ENCODE results near the gene PCDHGA7. TPM values are rescaled to one million over a fixed set of nuclear protein-coding genes. Genes with fewer than 3 reads are reported as not detected.
A peak's percentile ranks its signal among the peaks of the same experiment; 100 is the strongest.

PCDHGA7 gene
- polyA plus RNA-seq, 4 donors = 0.30 to 0.32 TPM; not detected in 2

DNA sequence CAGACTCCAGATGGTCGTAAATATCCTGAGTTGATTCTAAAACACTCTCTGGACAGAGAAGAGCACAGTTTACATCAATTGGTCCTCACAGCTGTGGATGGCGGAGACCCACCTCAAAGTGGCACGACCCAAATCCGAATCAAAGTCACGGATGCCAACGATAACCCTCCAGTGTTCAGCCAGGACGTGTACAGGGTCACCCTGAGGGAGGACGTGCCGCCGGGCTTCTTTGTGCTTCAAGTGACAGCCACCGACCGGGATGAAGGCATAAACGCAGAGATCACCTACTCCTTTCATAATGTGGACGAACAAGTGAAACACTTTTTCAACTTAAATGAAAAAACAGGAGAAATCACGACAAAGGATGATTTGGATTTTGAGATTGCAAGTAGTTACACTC lies 21.9 kb upstream of the PCDHGA7 start:
- FAIRE-seq (no peak), DNase-seq (no peak)
- H3K36me3 ChIP-seq (ENCODE audit: control insufficient read depth in 3 of 3, insufficient read depth in 2 of 3, low read depth in 1 of 3, low read length in 3 of 3) = no peaks in the 10 kb centered on the region
- peaks cover 2 to 64% of the 10 kb centered on the region in 2 donors for H3K9me3 ChIP-seq (ENCODE audit: control insufficient read depth in 2 of 2, insufficient read depth in 1 of 2, low read depth in 1 of 2, low read length in 1 of 2)
- WGBS, 3 donors = 40 to 53% (median 48%) methylated on average over 15 of the region's 15 CpGs
- no peaks in the 10 kb centered on the region for H3K4me1 ChIP-seq (ENCODE audit: control insufficient read depth in 3 of 3, insufficient read depth in 2 of 3, low read depth in 1 of 3, low read length in 2 of 3)
- H3K27ac ChIP-seq (ENCODE audit: low read depth in 1 of 3, low read length in 2 of 3) = no peak overlapping the region
- H3K4me3 ChIP-seq (ENCODE audit: low read depth in 1 of 3, low read length in 3 of 3) = no peak overlapping the region
- peaks cover 0 to 38% (median 25%) of the 10 kb centered on the region in 3 donors for H3K27me3 ChIP-seq (ENCODE audit: control insufficient read depth in 3 of 3, insufficient read depth in 3 of 3, low read length in 3 of 3)

GRCh38 chr5:141362719-141363118 lies 19.8 kb upstream of the PCDHGA7 start:
- Histone ChIP-seq H3K27me3 (ENCODE audit: control insufficient read depth in 3 of 3, insufficient read depth in 3 of 3, low read length in 3 of 3) (peaks cover 0 to 46% (median 31%) of the 10 kb centered on the region in 3 donors), H3K36me3 (ENCODE audit: control insufficient read depth in 3 of 3, insufficient read depth in 2 of 3, low read depth in 1 of 3, low read length in 3 of 3) (no peaks in the 10 kb centered on the region), H3K9me3 (ENCODE audit: control insufficient read depth in 2 of 2, insufficient read depth in 1 of 2, low read depth in 1 of 2, low read length in 1 of 2) (peaks cover 4 to 56% of the 10 kb centered on the region in 2 donors), H3K4me3 (ENCODE audit: low read depth in 1 of 3, low read length in 3 of 3) (no peak overlapping the region), H3K27ac (ENCODE audit: low read depth in 1 of 3, low read length in 2 of 3) (no peak overlapping the region), H3K4me1 (ENCODE audit: control insufficient read depth in 3 of 3, insufficient read depth in 2 of 3, low read depth in 1 of 3, low read length in 2 of 3) (no peaks in the 10 kb centered on the region)
- DNase-seq (no peak), FAIRE-seq (no peak)

DNA sequence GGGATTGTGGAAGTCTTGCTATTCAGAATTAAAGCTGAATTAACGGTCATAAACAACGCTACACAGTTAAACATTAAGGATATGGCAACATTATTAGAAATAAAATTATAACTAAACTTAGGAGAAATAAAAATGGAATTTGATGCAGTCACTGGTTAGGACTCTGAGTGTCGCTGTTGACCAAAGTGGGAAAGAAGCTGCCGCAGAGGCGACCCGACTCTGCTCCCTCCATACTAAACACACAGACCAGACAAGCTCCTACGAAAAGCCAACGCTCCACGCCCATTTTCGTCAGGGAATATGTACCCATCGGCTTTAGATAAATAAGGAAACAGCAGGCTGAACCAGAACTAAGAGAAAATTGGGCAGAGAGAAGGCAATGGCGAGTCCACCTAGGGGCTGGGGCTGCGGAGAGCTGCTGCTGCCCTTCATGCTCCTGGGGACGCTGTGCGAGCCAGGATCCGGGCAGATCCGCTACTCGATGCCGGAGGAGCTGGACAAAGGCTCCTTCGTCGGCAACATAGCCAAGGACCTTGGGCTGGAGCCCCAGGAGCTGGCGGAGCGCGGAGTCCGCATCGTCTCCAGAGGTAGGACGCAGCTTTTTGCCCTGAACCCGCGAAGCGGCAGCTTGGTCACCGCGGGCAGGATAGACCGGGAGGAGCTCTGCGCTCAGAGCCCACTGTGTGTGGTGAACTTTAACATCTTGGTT lies 18.4 kb upstream of the PCDHGA7 start, which contains the start of gene PCDHGA5:
TSS of gene PCDHGA5 (plus strand) at position 211 of the 709 bp plus-strand sequence. CDS start at position 380, 169 bp downstream.
- 20 to 41% (median 34%) methylated on average over 34 of the region's 34 CpGs for WGBS, 3 donors
- peaks cover 0 to 46% (median 31%) of the 10 kb centered on the region in 3 donors for H3K27me3 ChIP-seq (ENCODE audit: control insufficient read depth in 3 of 3, insufficient read depth in 3 of 3, low read length in 3 of 3)
- no peak within 1 kb of the TSS for H3K27ac ChIP-seq (ENCODE audit: low read depth in 1 of 3, low read length in 2 of 3)
- H3K36me3 ChIP-seq (ENCODE audit: control insufficient read depth in 3 of 3, insufficient read depth in 2 of 3, low read depth in 1 of 3, low read length in 3 of 3) = no peaks in the 10 kb centered on the region
- FAIRE-seq (no peak), DNase-seq (no peak)
- no peaks in the 10 kb centered on the region for H3K4me1 ChIP-seq (ENCODE audit: control insufficient read depth in 3 of 3, insufficient read depth in 2 of 3, low read depth in 1 of 3, low read length in 2 of 3)
- H3K9me3 ChIP-seq (ENCODE audit: control insufficient read depth in 2 of 2, insufficient read depth in 1 of 2, low read depth in 1 of 2, low read length in 1 of 2) = peaks cover 4 to 53% of the 10 kb centered on the region in 2 donors
- H3K4me3 ChIP-seq (ENCODE audit: low read depth in 1 of 3, low read length in 3 of 3) = no peak within 1 kb of the TSS

DNA sequence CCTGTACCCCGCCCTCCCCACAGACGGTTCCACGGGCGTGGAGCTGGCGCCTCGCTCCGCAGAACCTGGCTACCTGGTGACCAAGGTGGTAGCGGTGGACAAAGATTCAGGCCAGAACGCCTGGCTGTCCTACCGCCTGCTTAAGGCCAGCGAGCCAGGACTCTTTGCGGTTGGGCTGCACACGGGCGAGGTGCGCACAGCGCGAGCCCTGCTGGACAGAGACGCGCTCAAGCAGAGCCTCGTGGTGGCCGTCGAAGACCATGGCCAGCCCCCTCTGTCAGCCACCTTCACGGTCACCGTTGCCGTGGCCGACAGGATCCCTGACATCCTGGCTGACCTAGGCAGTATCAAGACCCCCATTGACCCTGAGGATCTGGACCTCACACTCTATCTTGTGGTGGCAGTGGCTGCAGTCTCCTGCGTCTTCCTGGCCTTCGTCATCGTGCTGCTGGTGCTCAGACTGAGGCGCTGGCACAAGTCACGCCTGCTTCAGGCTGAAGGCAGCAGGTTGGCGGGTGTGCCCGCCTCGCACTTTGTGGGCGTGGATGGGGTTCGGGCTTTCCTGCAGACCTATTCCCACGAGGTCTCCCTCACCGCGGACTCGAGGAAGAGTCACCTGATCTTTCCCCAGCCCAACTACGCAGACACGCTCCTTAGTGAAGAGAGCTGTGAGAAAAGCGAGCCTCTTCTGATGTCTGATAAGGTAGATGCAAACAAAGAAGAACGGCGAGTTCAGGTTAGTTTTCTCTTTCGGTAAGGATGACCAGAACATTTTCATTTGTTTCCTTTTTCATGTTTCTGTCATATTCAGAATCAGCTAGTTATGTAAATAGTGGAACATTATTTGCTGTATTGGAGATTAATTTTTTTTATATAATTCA lies 16.3 kb upstream of the PCDHGA7 start:
- Histone ChIP-seq H3K27me3 (ENCODE audit: control insufficient read depth in 3 of 3, insufficient read depth in 3 of 3, low read length in 3 of 3) (peaks cover 0 to 41% (median 30%) of the 10 kb centered on the region in 3 donors), H3K4me3 (ENCODE audit: low read depth in 1 of 3, low read length in 3 of 3) (no peak overlapping the region), H3K4me1 (ENCODE audit: control insufficient read depth in 3 of 3, insufficient read depth in 2 of 3, low read depth in 1 of 3, low read length in 2 of 3) (no peaks in the 10 kb centered on the region), H3K27ac (ENCODE audit: low read depth in 1 of 3, low read length in 2 of 3) (no peak overlapping the region), H3K36me3 (ENCODE audit: control insufficient read depth in 3 of 3, insufficient read depth in 2 of 3, low read depth in 1 of 3, low read length in 3 of 3) (no peaks in the 10 kb centered on the region), H3K9me3 (ENCODE audit: control insufficient read depth in 2 of 2, insufficient read depth in 1 of 2, low read depth in 1 of 2, low read length in 1 of 2) (peaks cover 4 to 53% of the 10 kb centered on the region in 2 donors)
- DNase-seq = no peak
- WGBS, 3 donors = 38 to 56% (median 53%) methylated on average over 46 of the region's 46 CpGs
- no peak for FAIRE-seq

DNA sequence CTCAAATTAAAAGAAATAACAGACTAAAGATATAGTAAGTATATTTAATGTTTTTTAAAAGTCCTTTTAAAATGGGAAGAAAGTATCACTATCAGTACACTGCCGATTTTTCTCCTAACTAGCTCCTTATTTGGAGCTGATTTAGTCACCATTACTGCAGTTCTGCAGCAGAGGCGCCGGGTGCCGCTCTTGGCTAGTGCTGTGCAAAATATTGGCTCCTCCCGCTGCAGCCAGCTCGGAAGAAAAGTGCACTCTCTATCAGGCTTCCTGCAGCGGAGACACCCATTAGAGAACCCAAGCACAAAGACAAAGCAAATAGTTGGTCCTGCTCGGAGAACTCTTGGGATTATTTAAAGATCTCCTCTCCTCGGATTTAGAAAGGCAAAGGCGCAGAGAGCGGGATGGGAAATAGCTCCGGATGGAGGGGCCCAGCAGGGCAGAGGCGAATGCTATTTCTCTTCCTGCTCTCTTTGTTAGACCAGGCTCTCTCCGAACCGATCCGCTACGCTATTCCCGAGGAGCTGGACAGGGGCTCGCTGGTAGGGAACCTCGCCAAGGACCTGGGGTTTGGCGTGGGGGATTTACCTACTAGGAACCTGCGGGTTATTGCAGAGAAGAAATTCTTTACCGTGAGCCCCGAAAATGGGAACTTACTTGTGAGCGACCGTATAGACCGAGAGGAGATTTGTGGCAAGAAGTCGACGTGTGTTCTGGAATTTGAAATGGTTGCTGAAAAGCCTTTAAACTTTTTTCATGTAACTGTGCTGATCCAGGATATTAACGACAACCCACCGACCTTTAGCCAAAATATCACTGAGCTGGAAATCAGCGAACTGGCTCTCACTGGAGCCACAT lies 12.3 kb upstream of the PCDHGA7 start, which contains the start of gene PCDHGB3:
TSS of gene PCDHGB3 (plus strand) at position 249 of the 855 bp plus-strand sequence. CDS start at position 402, 153 bp downstream.
- FAIRE-seq (no peak), DNase-seq (peak in 1 of 2 donors; percentile 18)
- H3K4me1 ChIP-seq (ENCODE audit: control insufficient read depth in 3 of 3, insufficient read depth in 2 of 3, low read depth in 1 of 3, low read length in 2 of 3) = no peaks in the 10 kb centered on the region
- WGBS, 3 donors = 19 to 28% (median 28%) methylated on average over 32 of the region's 32 CpGs
- H3K27me3 ChIP-seq (ENCODE audit: control insufficient read depth in 3 of 3, insufficient read depth in 3 of 3, low read length in 3 of 3) = peaks cover 0 to 34% (median 30%) of the 10 kb centered on the region in 3 donors
- peaks cover 2 to 63% of the 10 kb centered on the region in 2 donors for H3K9me3 ChIP-seq (ENCODE audit: control insufficient read depth in 2 of 2, insufficient read depth in 1 of 2, low read depth in 1 of 2, low read length in 1 of 2)
- no peak within 1 kb of the TSS for H3K27ac ChIP-seq (ENCODE audit: low read depth in 1 of 3, low read length in 2 of 3)
- H3K36me3 ChIP-seq (ENCODE audit: control insufficient read depth in 3 of 3, insufficient read depth in 2 of 3, low read depth in 1 of 3, low read length in 3 of 3) = no peaks in the 10 kb centered on the region
- no peak within 1 kb of the TSS for H3K4me3 ChIP-seq (ENCODE audit: low read depth in 1 of 3, low read length in 3 of 3)

- no peak overlapping the region for H3K4me3 ChIP-seq (ENCODE audit: low read depth in 1 of 3, low read length in 3 of 3)
- 40 to 61% (median 58%) methylated on average over 69 of the region's 69 CpGs for WGBS, 3 donors
- FAIRE-seq = no peak
- DNase-seq = no peak
- H3K4me1 ChIP-seq (ENCODE audit: control insufficient read depth in 3 of 3, insufficient read depth in 2 of 3, low read depth in 1 of 3, low read length in 2 of 3) = no peaks in the 10 kb centered on the region
- no peaks in the 10 kb centered on the region for H3K36me3 ChIP-seq (ENCODE audit: control insufficient read depth in 3 of 3, insufficient read depth in 2 of 3, low read depth in 1 of 3, low read length in 3 of 3)
- no peak overlapping the region for H3K27ac ChIP-seq (ENCODE audit: low read depth in 1 of 3, low read length in 2 of 3)
- peaks cover 0 to 23% (median 21%) of the 10 kb centered on the region in 3 donors for H3K27me3 ChIP-seq (ENCODE audit: control insufficient read depth in 3 of 3, insufficient read depth in 3 of 3, low read length in 3 of 3)
- peaks cover 0 to 60% of the 10 kb centered on the region in 2 donors for H3K9me3 ChIP-seq (ENCODE audit: control insufficient read depth in 2 of 2, insufficient read depth in 1 of 2, low read depth in 1 of 2, low read length in 1 of 2)
Observed at GRCh38 chr5:141371572-141372475, 10.7 kb upstream of the PCDHGA7 start.

DNA sequence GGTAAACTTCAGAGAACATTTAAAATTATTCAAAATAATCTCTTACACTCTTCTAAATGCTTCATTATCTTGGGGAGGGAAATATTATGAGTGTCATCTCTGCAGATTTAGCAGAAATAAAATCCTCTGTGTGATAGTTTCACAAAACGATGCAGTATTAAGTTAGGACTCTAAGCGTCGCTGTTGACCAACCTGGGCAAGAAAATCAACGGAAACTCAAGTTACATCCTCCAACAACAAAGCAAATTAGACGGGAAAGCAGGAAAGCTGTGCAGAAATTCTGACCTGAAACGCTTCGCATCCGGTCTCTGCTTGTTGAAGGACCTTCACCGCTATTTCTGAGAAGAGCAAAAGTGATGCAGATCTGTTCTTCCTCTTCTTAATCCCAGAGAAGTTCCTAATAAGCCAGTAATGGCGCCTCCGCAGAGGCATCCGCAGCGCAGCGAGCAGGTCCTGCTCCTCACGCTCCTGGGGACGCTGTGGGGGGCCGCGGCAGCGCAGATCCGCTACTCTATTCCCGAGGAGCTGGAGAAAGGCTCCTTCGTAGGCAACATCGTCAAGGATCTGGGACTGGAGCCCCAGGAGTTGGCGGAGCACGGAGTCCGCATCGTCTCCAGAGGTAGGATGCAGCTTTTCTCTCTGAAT lies 8.7 kb upstream of the PCDHGA7 start, which contains the start of gene PCDHGA6:
TSS of gene PCDHGA6 (plus strand) at position 219 of the 645 bp plus-strand sequence. CDS start at position 412, 193 bp downstream.
- H3K9me3 ChIP-seq (ENCODE audit: control insufficient read depth in 2 of 2, insufficient read depth in 1 of 2, low read depth in 1 of 2, low read length in 1 of 2) = peaks cover 0 to 64% of the 10 kb centered on the region in 2 donors
- H3K27me3 ChIP-seq (ENCODE audit: control insufficient read depth in 3 of 3, insufficient read depth in 3 of 3, low read length in 3 of 3) = peaks cover 0 to 23% (median 21%) of the 10 kb centered on the region in 3 donors
- no peaks in the 10 kb centered on the region for H3K4me1 ChIP-seq (ENCODE audit: control insufficient read depth in 3 of 3, insufficient read depth in 2 of 3, low read depth in 1 of 3, low read length in 2 of 3)
- DNase-seq = no peak
- H3K27ac ChIP-seq (ENCODE audit: low read depth in 1 of 3, low read length in 2 of 3) = no peak within 1 kb of the TSS
- 20 to 39% (median 37%) methylated on average over 27 of the region's 27 CpGs for WGBS, 3 donors
- H3K36me3 ChIP-seq (ENCODE audit: control insufficient read depth in 3 of 3, insufficient read depth in 2 of 3, low read depth in 1 of 3, low read length in 3 of 3) = no peaks in the 10 kb centered on the region
- no peak for FAIRE-seq
- H3K4me3 ChIP-seq (ENCODE audit: low read depth in 1 of 3, low read length in 3 of 3) = peak within 1 kb of the TSS in 1 of 3 donors; percentile 15

Measured in small intestine (tissue), 7 donors.